Activated CD4-positive, CD25-positive, alpha-beta regulatory T cell treated with anti-CD3 and anti-CD28 coated beads, Interleukin-2, amount 50 U/mL, for 24 hours (primary cell): ENCODE results near the gene REC8.
A peak's percentile ranks its signal among the peaks of the same experiment; 100 is the strongest.

Source experiments
- ATAC-seq, 2 donors: fragments of 150-1000 bp; cut with Tn5 transposase; one replicate each; pipeline ENCODE4 v1.10.0; 2021; ENCODE audit warnings: mild to moderate bottlenecking in 1 of 2, moderate library complexity in 1 of 2

Gene REC8

GRCh38 chr14:24138396-24139271 is 33.2 kb upstream of the REC8 start:
- ATAC-seq = no peak

GRCh38 chr14:24139272-24139934 is 32.5 kb upstream of the REC8 start:
- ATAC-seq = no peak

GRCh38 chr14:24141097-24141880 is 30.6 kb upstream of the REC8 start, which contains the start of gene EMC9:
Gene EMC9, minus strand, starts transcription at chr14:24141591. Its CDS starts 287 bp downstream, at chr14:24141304.
- peak; percentile 90 to 91 for ATAC-seq

- ATAC-seq = no peak
Measured at GRCh38 chr14:24143511-24143910, 28.4 kb upstream of the REC8 start.

GRCh38 chr14:24144451-24144850 is 27.4 kb upstream of the REC8 start:
- no peak for ATAC-seq

- no peak for ATAC-seq
Measured at GRCh38 chr14:24145219-24145618, 26.7 kb upstream of the REC8 start.

- ATAC-seq = no peak
Measured at GRCh38 chr14:24145690-24146452, 26.0 kb upstream of the REC8 start.

- peak; percentile 67 to 70 for ATAC-seq
Measured at GRCh38 chr14:24146453-24146977, 25.4 kb upstream of the REC8 start, which contains the start of gene PSME2. Gene PSME2, minus strand, starts transcription at chr14:24146610. Its CDS starts 29 bp downstream, at chr14:24146581.

GRCh38 chr14:24146978-24147760 is 24.7 kb upstream of the REC8 start, which contains the start of gene RNF31:
Gene RNF31, plus strand, starts transcription at chr14:24147498. Its CDS starts 201 bp downstream, at chr14:24147699.
- peak; percentile 87 to 88 for ATAC-seq

- no peak for ATAC-seq
Measured at GRCh38 chr14:24147761-24148428, 24.0 kb upstream of the REC8 start.

- ATAC-seq = no peak
Measured at GRCh38 chr14:24149302-24149969, 22.4 kb upstream of the REC8 start.

- no peak for ATAC-seq
Measured at GRCh38 chr14:24150061-24150460, 21.8 kb upstream of the REC8 start.

- ATAC-seq = no peak
Measured at GRCh38 chr14:24150567-24150966, 21.3 kb upstream of the REC8 start.

- no peak for ATAC-seq
Measured at GRCh38 chr14:24150993-24151392, 20.9 kb upstream of the REC8 start.

- no peak for ATAC-seq
Measured at GRCh38 chr14:24151404-24152080, 20.3 kb upstream of the REC8 start.

- no peak for ATAC-seq
Measured at GRCh38 chr14:24155100-24155499, 16.8 kb upstream of the REC8 start.

GRCh38 chr14:24156840-24157239 is 15.0 kb upstream of the REC8 start:
- no peak for ATAC-seq

- no peak for ATAC-seq
Measured at GRCh38 chr14:24157331-24157730, 14.5 kb upstream of the REC8 start.
